HEK293 (cell line): Measurements from ENCODE around the gene TMEM51.

Experiments
- CTCF ChIA-PET: fragments of 350-600 bp; formaldehyde crosslinking; extraction: SDS; loops from one replicate; lab custom pipeline; 2021; ENCODE audit warnings: antibody characterized with exemption; lab: Yijun Ruan, JAX
- POLR2A ChIA-PET: fragments of 300-600 bp; formaldehyde crosslinking; extraction: SDS; loops from one replicate; lab custom pipeline; 2020; ENCODE audit warnings: antibody characterized with exemption, inconsistent platforms; lab: Yijun Ruan, JAX
- H3K27ac ChIP-seq: fragments of 200-500 bp; sonication (Bioruptor generic); 2 replicates; pipeline ENCODE4 v1.5.1; 2014; ENCODE audit warnings: low read depth, low read length, control low read depth, inconsistent platforms; ENCODE audit errors: extremely low read depth
- H3K36me3 ChIP-seq, 2 experiments: fragments of 200-500 bp in 1 of 2; sonication (Bioruptor generic) in 1 of 2; 1 replicate in 1 of 2; 2 replicates in 1 of 2; pipeline ENCODE4 v1.5.1; 2014 to 2017; ENCODE audit warnings: inconsistent platforms in 2 of 2, low read length in 2 of 2; ENCODE audit not compliant: control insufficient read depth in 2 of 2, insufficient read depth in 1 of 2
- H3K4me1 ChIP-seq: fragments of 200-500 bp; sonication (Bioruptor generic); 2 replicates; pipeline ENCODE4 v1.5.1; 2014; ENCODE audit warnings: mild to moderate bottlenecking, low read length, inconsistent platforms; ENCODE audit not compliant: control insufficient read depth, insufficient read depth
- H3K4me3 ChIP-seq: 2 replicates; pipeline ENCODE4 v1.5.1; 2011; ENCODE audit warnings: low read depth, mild to moderate bottlenecking, control low read depth, low read length, moderate library complexity
- H3K9me3 ChIP-seq: fragments of 200-500 bp; sonication (Bioruptor generic); 2 replicates; pipeline ENCODE4 v1.5.1; 2014; ENCODE audit warnings: low read depth, low read length, inconsistent platforms; ENCODE audit not compliant: control insufficient read depth, insufficient read depth
- HOXC10 ChIP-seq: sonication (generic); formaldehyde crosslinking; IDR thresholded peaks from 2 replicates; pipeline ENCODE4 v1.8.1; 2023; ENCODE audit warnings: mild to moderate bottlenecking, missing genetic modification reagents
- KLF7 ChIP-seq: fragments of 450-650 bp; formaldehyde crosslinking; IDR thresholded peaks from 2 replicates; pipeline ENCODE4 v1.5.1; 2016; ENCODE audit warnings: missing biosample characterization, missing genetic modification characterization, borderline replicate concordance
- PBX3 ChIP-seq: sonication (generic); formaldehyde crosslinking; IDR thresholded peaks from 2 replicates; pipeline ENCODE4 v1.8.1; 2022; ENCODE audit warnings: mild to moderate bottlenecking, moderate library complexity, missing genetic modification reagents
- PRDM10 ChIP-seq: fragments of 450-650 bp; formaldehyde crosslinking; IDR thresholded peaks from 2 replicates; pipeline ENCODE4 v1.5.1; 2016; ENCODE audit warnings: missing biosample characterization, missing genetic modification characterization
- PRDM6 ChIP-seq: fragments of 450-650 bp; formaldehyde crosslinking; IDR thresholded peaks from 2 replicates; pipeline ENCODE4 v1.5.1; 2017; ENCODE audit warnings: missing biosample characterization, missing genetic modification characterization
- RBAK ChIP-seq: fragments of 450-650 bp; formaldehyde crosslinking; IDR thresholded peaks from 2 replicates; pipeline ENCODE4 v1.5.1; 2016; ENCODE audit warnings: missing biosample characterization, missing genetic modification characterization
- SETDB1 ChIP-seq: IDR thresholded peaks from one replicate; pipeline ENCODE4 v1.6.1; 2017; ENCODE audit warnings: mild to moderate bottlenecking, low read length, moderate library complexity, mixed read lengths; ENCODE audit not compliant: insufficient read length
- ZBTB21 ChIP-seq: fragments of 450-650 bp; formaldehyde crosslinking; IDR thresholded peaks from 2 replicates; pipeline ENCODE4 v1.5.1; 2017; ENCODE audit warnings: missing biosample characterization, missing genetic modification characterization
- ZBTB44 ChIP-seq: fragments of 450-650 bp; IDR thresholded peaks from 2 replicates; pipeline ENCODE4 v1.5.1; 2018; ENCODE audit warnings: missing biosample characterization, mild to moderate bottlenecking, missing genetic modification characterization
- ZNF548 ChIP-seq: fragments of 450-650 bp; formaldehyde crosslinking; IDR thresholded peaks from 2 replicates; pipeline ENCODE4 v1.5.1; 2016; ENCODE audit warnings: missing biosample characterization, missing genetic modification characterization
- ZNF785 ChIP-seq: fragments of 450-650 bp; formaldehyde crosslinking; IDR thresholded peaks from 2 replicates; pipeline ENCODE4 v1.5.1; 2016; ENCODE audit warnings: missing biosample characterization, missing genetic modification characterization

The TMEM51 gene

GRCh38 chr1:15217654-15218053, 64.1 kb downstream of the TMEM51 start:
- Histone ChIP-seq H3K36me3 (peaks cover 0 to 14% of the 10 kb centered on the region in 2 experiments; a peak in 1 of 3 replicates), H3K9me3 (no peaks in the 10 kb centered on the region), H3K27ac (no peak overlapping the region), H3K4me1 (no peaks in the 10 kb centered on the region), H3K4me3 (no peak overlapping the region)
- POLR2A ChIA-PET = no interaction called here
- CTCF ChIA-PET = no interaction called here
- TF ChIP-seq PRDM10 (tag by site-specific recombination) = peak; percentile 54; the same call in 1 of the 2 replicates
- TF ChIP-seq HOXC10 = no peak

- POLR2A ChIA-PET = no interaction called here
- peaks cover 0 to 14% of the 10 kb centered on the region in 2 experiments; a peak in 1 of 3 replicates for H3K36me3 ChIP-seq
- no peaks in the 10 kb centered on the region for H3K4me1 ChIP-seq
- H3K27ac ChIP-seq = no peak overlapping the region
- H3K4me3 ChIP-seq = no peak overlapping the region
- CTCF ChIA-PET = no interaction called here
- TF ChIP-seq KLF7 (tag by site-specific recombination) (no peak), SETDB1 (peak; percentile 46)
- H3K9me3 ChIP-seq = no peaks in the 10 kb centered on the region
Observed at GRCh38 chr1:15218287-15219279, 65.0 kb downstream of the TMEM51 start.

GRCh38 chr1:15219280-15220023, 65.9 kb downstream of the TMEM51 start:
- no peak overlapping the region for H3K27ac ChIP-seq
- no peak overlapping the region for H3K4me3 ChIP-seq
- ChIA-PET CTCF (no interaction called here), POLR2A (no interaction called here)
- H3K36me3 ChIP-seq = peaks cover 0 to 14% of the 10 kb centered on the region in 2 experiments; a peak in 1 of 3 replicates
- H3K9me3 ChIP-seq = no peaks in the 10 kb centered on the region
- TF ChIP-seq ZNF785 (tag by site-specific recombination) (no peak), PBX3 (no peak), RBAK (no peak), ZBTB21 (no peak)
- H3K4me1 ChIP-seq = no peaks in the 10 kb centered on the region

GRCh38 chr1:15220024-15220392, 66.5 kb downstream of the TMEM51 start:
- H3K4me1 ChIP-seq = no peaks in the 10 kb centered on the region
- CTCF ChIA-PET = interaction anchor here (1.2 kb wide), 1 partner anchor 9 kb away, joined by 3 read pairs; no protein-coding TSS in a partner anchor

More at GRCh38 chr1:15220024-15220392, 66.5 kb downstream of the TMEM51 start:
- H3K27ac ChIP-seq = no peak overlapping the region
- TF ChIP-seq ZNF548 (tag by site-specific recombination) = no peak
- no peak for TF ChIP-seq PRDM6 (tag by site-specific recombination)
- TF ChIP-seq ZBTB44 (tag by site-specific recombination) = no peak
- TF ChIP-seq, all 188 proteins: peak for 0
- Histone ChIP-seq H3K9me3 (no peaks in the 10 kb centered on the region), H3K4me3 (no peak overlapping the region), H3K36me3 (peaks cover 0 to 13% of the 10 kb centered on the region in 2 experiments; a peak in 1 of 3 replicates)
- POLR2A ChIA-PET = interaction anchor here (0.6 to 0.7 kb wide), 2 partner anchors 9 to 94 kb away, joined by 3 to 4 read pairs; no protein-coding TSS in a partner anchor
